GM12875 (cell line): ENCODE data around the gene GAL3ST1.

Source experiments
- H3K4me3 ChIP-seq: one replicate; pipeline ENCODE4 v1.5.1; 2011; ENCODE audit warnings: low read depth, low read length, control low read depth
- TF ChIP-seq, protein P1 (sequence below): IDR thresholded peaks from 2 replicates; pipeline ENCODE4 v1.5.1; 2011; ENCODE audit warnings: low read depth, mild to moderate bottlenecking, control low read depth, inconsistent platforms, low read length, moderate library complexity, borderline replicate concordance; ENCODE audit not compliant: insufficient read depth

The GAL3ST1 gene

DNA sequence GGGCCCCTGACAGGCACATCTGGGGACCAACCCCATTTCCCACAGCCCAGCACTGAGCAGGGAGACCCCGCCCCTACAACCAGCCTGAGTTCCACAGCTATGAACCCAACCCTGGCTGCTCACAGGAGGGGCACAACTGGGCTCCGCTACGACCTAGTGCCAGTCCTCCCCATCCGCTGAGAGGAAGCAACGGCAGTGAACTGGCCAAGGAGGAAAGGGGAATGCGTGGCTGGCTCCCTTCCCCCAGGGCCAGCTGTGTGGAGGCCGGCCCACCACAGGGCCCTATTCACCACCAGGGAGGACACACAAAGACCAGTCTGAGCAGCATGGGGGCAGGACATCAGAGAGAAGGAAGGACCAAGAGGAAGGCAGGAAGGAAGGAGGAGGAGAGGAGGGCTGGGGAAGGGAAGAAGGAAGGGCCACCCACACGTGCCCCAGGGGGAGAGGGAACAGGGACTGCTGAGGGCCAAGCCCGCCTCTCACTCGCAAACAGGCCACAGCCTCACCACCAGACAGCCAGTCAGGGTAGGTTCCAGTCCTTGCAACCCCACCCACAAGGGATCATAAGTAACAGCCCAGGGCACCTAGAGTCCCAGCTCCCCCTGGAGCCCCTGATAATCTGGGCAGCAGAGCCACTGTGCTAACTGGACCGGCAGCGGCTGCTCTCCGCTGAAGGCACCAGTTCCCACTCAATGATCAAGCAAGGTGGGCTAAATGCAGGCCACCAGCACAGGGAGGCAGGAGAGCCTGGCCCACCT lies 8.5 kb upstream of the GAL3ST1 start:
- no peak overlapping the region for H3K4me3 ChIP-seq
- TF ChIP-seq, protein P1, sequence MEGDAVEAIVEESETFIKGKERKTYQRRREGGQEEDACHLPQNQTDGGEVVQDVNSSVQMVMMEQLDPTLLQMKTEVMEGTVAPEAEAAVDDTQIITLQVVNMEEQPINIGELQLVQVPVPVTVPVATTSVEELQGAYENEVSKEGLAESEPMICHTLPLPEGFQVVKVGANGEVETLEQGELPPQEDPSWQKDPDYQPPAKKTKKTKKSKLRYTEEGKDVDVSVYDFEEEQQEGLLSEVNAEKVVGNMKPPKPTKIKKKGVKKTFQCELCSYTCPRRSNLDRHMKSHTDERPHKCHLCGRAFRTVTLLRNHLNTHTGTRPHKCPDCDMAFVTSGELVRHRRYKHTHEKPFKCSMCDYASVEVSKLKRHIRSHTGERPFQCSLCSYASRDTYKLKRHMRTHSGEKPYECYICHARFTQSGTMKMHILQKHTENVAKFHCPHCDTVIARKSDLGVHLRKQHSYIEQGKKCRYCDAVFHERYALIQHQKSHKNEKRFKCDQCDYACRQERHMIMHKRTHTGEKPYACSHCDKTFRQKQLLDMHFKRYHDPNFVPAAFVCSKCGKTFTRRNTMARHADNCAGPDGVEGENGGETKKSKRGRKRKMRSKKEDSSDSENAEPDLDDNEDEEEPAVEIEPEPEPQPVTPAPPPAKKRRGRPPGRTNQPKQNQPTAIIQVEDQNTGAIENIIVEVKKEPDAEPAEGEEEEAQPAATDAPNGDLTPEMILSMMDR = no peak

DNA sequence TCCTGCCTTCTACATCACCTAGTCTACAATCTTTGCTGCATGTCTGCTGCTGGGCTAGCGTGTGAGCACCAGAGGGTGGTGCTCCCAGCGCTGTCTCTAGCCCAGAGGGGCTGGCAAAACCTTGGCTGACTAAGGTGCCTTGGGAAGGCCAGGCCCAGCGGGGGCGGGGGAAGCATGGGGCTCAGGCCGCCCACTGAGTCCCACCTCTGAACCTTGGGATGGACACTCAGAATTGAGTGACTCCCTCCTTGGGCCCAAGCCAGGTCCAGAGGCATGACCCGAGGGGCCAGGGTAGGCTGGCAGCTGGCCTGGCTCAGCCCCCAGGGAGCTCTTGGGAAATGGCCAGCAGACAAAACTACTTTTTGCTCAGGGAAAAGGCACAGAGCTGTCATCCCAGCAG lies 7.6 kb upstream of the GAL3ST1 start:
- TF ChIP-seq, protein P1 = no peak
- H3K4me3 ChIP-seq = no peak overlapping the region

DNA sequence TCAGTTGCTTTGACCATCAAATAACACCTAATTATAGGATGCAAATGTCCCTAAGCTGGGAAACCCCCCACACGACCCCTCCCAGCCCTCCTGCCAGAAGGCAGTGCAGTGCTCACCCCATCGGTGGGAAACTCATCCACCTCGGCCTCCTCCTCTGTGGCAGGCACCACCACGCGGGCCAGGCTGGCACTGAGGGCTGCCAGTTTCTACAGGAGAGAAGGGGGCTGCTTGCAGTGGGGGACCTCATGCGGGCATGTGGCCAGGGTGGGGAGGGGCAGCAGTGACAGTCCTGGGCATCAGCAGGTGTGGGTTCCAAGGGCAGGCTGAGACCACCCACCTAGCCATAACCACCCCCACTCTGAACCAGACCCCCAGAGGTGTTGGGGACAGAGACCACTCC lies 6.4 kb upstream of the GAL3ST1 start:
- TF ChIP-seq, protein P1 = no peak

DNA sequence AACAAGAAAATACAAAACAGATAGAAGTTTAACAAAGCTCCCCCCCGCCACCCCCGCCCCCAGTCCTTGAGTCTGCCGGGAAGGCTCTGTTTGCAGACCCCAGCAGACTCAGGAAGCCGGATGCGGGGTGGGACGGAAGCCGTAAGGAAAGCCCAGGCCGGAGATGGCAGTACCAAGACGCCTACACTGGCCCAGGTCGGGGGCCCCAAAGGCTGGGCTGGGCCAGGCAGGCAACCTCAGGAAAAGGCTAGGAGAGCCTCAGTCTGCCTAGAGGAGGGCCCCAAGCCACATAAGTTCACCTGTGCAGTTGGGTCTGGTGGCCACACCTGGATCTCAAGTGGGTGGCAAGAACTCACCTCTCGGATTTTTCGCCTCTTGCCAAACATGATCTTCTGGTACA lies 4.0 kb upstream of the GAL3ST1 start:
- no peak overlapping the region for H3K4me3 ChIP-seq
- TF ChIP-seq, protein P1 = no peak

More for the DNA sequence above, 6.4 kb upstream of the GAL3ST1 start:
- no peak overlapping the region for H3K4me3 ChIP-seq

DNA sequence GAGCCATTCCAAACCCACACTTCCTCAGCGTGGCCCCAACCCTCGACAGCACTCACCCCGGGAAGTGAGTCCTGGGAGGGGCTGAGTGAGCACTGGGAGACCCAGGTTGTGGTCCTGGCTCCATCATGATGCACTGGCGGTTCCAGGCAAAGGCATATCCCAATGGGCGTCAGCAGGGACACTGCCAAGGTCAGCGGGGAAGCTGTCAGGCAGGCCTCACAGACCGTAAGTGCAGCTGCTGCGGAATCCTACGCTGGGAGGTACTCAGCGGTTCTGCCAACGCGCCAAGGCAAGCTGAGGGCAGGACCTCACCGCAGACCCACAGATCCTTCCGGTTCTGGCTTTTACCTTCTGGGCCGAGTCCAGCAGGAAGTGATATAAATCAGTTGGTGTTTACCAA lies 1.4 kb upstream of the GAL3ST1 start:
- TF ChIP-seq, protein P1 = no peak
- no peak overlapping the region for H3K4me3 ChIP-seq

DNA sequence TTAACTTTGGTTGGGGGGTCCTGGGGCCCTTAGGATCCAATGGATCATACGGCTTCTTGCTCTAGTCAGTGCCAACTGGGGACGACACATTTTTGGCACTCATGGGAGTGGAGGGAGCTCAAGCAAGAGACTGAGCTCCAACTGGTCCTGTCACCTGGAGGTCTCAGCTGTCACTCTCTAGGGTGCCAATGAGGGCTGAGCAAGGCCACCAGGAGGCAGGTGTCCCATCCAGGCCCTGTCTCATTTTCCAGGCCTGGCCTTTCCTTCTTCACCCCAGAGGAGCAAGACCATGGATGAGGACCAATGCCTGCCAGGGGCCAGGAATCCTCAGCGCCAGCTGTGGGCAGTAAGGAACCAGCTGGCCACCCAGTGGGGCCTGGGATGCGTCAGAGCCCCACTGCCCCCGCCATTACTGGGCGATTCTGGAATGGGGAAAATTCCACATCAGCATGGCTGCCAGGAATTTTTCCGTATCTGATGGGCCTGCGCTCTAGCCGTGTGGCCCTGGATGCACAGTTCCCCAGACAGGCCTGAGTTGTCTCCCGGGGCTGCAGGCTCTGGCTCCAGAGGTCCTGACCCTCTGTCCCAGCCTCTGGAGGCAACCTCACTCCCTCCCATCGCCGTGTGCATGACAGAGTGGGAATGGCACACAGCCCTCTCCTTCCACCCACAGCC lies 669 bp upstream of the GAL3ST1 start:
- H3K4me3 ChIP-seq = no peak overlapping the region

More for the DNA sequence above, 669 bp upstream of the GAL3ST1 start:
- TF ChIP-seq, protein P1 = no peak
